ENCODE data around the gene HSD17B4.
"Not testable (repeated sequence)": the region's sequence is repeated elsewhere in the genome, so short reads cannot be mapped to it uniquely, and the experiment has no call there.

HSD17B4 gene

DNA sequence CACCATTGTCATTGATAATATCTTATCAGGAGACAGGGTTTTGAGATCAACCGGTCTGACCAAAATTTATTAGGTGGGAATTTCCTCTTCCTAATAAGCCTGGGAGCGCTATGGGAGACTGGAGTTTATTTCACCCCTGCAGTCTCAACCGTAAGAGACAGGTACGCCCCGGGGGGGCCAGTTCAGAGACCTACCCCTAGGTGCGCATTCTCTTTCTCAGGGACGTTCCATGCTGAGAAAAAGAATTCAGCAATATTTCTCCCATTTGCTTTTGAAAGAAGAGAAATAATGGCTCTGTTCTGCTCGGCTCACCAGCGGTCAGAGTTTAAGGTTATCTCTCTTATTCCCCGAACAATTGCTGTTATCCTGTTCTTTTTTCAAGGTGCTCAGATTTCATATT lies 28.3 kb downstream of the HSD17B4 start:
- DNase-seq (ENCODE audit: low read depth) = not testable (repeated sequence)

DNA sequence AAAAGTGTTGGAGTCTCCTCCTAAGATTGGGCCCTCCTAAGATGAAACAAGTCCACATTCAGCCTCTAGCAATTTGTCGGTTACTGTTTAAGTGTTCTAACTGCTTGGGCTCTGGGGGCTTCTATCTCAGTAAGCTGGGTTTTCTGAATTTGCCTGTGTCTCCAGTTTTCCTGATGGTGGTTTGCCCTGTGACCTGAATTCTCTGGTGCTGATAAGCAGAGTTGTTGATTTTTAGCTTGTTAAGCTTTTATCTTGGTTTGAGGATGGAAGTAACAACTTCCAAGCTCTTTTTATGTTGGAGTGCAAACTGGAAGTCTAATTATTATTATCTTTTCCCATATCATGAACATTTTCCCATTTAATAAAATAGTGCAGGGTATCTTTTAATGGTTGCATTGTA lies 30.9 kb downstream of the HSD17B4 start:
- DNase-seq (ENCODE audit: low read depth) = no peak

DNA sequence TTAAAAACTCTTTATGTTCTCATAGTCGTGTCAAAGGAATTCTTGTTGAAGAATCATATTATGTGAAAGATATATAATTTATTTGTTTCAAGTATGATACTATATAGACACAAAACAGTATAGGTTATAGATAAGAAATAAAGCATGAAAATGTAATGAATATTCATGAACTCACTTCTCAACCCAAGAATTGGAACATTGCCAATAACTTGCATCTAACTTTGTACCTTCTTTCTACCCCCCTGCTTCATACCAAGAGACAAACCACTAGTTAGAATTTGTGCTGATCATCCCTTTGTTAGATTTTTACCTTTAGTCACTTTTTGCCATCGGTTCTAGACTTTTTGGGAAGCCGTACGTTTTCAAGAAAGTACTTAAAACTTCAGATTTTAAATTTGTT lies 32.6 kb downstream of the HSD17B4 start:
- DNase-seq (ENCODE audit: low read depth) = no peak

DNA sequence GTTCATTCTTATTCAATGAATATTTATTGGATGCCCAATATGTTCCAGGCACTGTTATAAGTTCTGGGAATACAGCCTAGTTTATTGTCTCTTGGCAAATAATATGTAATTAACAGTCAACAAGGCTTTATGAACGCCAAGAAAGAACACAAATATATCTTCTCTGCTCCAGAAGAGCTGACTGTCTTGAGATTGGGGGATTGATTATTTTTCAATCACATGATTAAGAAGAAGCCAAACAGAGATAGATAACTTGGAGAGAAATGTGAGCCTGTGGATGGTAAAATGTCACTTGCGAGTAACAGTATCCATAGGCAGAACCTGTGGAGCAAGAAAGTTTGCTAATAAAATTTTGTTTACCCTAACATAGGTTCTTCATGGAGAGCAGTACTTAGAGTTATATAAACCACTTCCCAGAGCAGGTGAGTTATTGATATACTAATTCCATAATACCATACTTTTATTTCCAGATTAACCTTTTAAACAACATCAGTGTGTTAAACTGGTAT lies 49.4 kb downstream of the HSD17B4 start:
- no peak for DNase-seq (ENCODE audit: low read depth)

DNA sequence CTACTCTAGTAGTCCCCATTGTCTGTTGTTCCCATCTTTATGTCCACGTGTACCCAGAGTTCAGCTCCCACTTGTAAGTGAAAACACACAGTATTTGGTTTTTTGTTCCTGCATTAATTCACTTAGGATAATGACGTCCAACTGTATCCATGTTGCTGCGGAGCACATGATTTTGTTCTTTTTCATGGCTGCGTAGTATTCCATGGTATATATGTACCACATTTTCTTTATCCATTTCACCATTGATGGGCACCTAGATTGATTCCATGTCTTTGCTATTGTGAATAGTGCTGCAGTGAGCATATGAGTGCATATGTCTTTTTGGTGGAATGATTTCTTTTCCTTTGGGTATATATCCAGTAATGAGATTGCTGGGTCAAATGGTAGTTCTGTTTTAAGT lies 51.6 kb downstream of the HSD17B4 start:
- not testable (repeated sequence) for DNase-seq (ENCODE audit: low read depth)

DNA sequence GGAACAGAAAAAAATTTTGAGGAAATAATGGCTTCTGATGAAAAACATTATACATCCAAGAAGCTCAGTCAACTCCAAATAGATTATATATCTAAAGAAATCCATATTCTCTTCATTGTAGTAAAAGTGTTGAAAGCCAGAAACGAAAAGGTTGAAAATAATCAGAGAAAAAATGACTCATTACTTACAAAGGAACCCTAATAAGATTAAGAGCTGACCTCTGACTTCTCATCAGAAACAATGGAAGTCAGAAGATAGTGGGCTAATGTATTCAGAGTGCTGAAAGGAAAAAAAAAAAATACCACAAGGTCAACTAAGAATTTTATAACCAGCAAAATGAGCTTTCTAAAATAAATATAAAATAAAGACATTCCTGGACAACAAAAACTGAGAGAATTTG lies 60.0 kb downstream of the HSD17B4 start:
- no peak for DNase-seq (ENCODE audit: low read depth)

DNA sequence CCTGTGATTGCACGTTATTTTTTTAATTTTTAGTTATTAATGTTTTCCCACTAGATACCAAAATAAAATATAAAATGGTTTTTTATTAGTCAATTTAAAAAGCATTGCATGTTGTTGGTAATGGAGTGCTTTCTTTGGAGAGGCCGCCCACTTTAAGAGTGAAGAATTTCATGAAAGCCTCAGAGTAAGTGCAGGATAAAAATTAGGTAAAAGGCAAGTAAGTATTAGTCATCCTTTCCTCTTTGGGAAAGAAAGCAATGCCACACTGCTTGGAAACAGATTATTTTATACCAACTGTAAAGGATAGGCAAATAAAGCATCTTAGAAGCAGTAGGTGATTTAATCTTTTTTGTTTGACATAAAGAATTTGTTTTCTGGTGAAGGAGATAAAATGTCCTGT lies 62.9 kb downstream of the HSD17B4 start:
- DNase-seq (ENCODE audit: low read depth) = no peak

DNA sequence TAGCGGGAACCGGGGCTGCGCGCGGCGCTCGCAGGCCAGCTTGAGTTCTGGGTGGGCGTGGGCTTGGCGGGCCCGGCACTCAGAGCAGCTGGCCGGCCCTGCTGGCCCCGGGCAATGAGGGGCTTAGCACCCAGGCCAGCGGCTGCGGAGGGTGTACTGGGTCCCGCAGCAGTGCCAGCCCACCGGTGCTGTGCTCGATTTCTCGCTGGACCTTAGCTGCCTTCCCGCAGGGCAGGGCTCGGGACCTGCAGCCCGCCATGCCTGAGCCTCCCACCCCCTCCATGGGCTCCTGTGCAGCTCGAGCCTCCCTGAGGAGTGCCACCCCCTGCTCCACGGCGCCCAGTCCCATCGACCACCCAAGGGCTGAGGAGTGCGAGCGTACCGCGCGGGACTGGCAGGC lies 64.8 kb downstream of the HSD17B4 start:
- DNase-seq (ENCODE audit: low read depth) = not testable (repeated sequence)

DNA sequence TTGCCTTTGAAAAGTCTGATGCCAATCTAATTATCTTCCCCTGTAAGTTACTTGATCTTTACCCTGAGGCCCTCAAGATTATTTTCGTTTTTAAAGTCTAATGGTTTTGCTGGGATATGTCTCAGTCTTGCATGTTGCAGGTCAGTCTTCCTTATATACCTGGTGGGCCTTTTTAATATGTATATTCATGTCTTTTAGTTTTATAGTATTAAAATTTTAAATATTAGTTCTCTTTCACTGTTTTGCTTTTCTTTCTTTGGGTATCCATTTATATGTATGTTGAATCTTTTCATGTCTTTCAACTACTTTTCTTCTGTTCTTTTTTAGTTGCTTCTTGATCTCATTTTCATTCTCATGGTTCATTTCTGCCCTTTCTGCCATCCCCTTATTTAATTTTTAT lies 68.9 kb downstream of the HSD17B4 start:
- no peak for DNase-seq (ENCODE audit: low read depth)

DNA sequence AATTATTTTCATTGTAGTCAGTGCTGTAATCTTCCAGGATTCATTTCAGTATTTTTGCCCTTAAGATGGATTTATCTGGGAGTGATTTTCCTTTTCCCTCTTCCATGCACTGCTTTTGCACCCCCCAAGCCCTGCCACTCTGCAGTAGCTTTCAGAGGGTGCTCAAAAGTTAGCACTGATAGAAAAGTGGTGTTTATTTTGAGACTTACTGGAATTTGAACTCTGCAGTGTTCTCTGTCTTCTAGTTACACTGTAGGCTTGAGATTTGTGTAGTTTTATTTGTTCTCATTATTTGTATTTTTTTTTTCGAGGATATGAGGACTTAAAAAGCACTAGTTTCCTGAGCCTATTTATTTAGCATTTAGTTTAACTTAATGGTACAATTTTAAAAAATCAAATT lies 70.5 kb downstream of the HSD17B4 start:
- DNase-seq (ENCODE audit: low read depth) = no peak

DNA sequence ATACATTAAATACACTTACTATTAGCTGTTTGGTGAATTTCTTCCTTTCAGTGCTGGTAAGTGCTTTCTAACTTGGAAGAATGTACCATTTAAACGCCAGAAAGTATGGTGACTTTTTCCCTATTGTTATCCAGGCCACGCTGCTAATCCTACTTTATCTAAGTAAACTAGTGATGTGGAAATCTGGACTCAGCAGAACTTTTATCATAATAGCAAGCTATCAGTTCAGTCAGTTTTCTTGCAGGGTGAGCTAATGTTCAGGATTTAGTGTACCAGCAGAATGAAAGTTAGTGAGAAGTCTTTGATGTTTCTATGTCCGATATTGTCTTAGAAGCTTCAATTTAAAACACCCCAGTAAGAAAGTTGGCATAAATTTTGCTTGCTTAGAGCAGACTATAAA lies 72.2 kb downstream of the HSD17B4 start:
- no peak for DNase-seq (ENCODE audit: low read depth)

DNA sequence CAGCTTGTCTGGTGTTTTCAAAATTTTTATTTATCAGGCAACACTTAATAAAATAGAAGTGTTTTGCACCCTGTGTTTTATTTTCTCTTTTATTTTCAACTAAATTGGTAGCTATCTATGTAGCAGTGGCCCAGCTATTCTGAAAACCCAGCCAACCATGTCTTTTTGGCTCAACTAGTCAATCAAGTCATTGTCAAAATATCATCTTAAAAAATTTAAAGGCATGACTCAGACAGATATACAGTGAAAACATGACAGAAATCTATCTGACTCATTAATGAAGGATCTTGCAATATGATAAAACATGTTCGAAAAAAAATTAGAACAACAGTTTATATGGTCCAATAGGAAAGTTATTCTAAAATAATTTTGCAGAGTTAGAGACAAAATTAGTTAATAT lies 75.1 kb downstream of the HSD17B4 start:
- DNase-seq (ENCODE audit: low read depth) = no peak

DNA sequence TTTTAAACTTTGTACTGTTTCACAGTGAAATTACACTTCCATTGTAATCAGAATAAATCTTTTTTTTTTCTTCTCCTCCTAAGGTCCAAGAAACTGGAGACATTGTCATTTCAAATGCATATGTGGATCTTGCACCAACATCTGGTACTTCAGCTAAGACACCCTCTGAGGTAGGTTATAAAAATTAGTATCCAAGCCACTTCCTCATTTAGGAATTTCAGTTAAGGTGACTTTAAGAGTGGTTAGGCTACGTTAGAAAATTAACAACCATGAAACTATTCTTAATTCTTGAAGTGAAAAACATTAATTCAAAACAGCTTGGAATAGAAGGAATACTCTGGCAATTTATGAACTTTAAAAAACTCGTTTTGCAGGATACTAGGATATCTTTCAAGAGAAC lies 77.5 kb downstream of the HSD17B4 start:
- no peak for DNase-seq (ENCODE audit: low read depth)

DNA sequence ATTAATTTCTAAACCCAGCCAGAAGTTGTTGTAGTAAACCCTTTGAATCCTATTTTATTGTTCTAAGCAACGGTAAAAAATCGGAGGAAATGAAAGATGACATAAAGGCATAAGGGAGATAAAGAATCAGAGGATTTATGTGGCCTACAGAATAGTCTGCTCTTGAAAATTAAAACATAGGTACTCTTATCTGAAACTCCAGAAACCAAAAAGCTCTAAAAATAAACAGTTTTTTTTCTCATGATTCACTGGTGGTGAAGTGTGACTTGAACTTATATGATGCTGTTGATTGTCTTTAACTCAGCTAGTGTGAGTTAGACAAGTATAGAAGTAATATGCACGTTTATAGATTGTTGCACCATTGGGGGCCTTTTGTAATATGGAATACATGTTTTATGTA lies 80.3 kb downstream of the HSD17B4 start:
- no peak for DNase-seq (ENCODE audit: low read depth)

DNA sequence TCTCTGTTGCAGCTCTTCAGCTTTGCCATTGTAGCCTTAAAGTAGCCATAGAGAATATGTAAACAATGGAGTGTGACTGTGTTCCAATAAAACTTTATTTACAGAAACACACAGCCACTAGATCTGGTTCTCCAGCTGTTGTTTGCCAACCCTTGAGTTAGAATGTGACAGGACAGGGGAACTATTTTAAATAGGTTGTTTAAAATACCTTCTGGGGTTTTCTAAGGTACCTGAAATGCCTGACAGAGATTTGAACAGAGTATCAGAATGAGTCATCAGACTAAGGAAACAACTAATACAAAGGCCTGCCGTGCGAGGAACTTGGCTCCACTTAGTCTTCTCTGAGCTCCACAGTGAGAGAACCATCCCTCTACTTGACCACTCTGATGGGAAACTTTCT lies 85.4 kb downstream of the HSD17B4 start:
- no peak for DNase-seq (ENCODE audit: low read depth)

DNA sequence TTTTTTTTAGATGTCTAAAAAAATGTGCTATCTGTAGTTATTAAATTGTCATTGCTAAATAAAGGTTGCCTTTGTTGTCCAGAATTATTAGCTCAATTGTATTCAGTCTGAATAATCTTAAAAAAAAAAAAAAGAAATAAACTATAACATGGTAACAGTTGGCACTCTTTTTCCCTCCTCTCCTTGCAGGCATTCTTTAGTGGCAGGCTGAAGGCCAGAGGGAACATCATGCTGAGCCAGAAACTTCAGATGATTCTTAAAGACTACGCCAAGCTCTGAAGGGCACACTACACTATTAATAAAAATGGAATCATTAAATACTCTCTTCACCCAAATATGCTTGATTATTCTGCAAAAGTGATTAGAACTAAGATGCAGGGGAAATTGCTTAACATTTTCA lies 89.4 kb downstream of the HSD17B4 start:
- no peak for DNase-seq (ENCODE audit: low read depth)

DNA sequence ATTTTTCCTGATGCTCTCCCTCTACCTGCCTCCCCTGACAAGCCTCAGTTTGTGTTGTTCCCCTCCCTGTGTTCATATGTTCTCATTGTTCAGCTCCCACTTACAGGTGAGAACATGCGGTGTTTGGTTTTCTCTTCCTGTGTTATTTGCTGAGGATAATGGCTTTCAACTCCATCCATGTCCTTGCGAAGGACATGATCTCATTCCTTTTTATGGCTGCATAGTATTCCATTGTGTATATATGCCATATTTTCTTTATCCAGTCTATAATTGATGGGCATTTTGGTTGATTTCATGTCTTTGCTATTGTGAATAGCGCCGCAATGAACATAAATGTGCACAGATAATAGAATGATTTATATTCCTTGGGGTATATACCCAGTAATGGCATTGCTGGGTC lies 99.5 kb downstream of the HSD17B4 start:
- no peak for DNase-seq (ENCODE audit: low read depth)

DNA sequence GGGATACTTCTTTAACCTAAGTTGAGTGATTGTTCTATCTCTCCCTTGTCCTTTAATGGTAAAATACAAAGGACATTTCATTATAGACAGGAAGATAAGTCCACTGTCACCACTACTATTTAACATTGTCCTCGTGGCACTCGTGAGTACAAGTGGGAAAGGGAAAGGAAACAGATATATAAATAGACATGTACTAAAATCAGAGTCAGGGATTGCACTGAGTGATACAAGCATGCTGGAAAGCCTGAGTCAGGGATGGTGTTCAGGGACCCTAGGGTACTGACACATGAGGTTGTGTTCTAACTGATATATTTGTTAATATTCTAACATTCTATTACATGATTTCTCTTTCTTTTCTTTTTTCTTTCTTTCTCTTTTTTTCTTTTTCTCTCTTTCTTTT lies 102.3 kb downstream of the HSD17B4 start:
- DNase-seq (ENCODE audit: low read depth) = no peak

DNA sequence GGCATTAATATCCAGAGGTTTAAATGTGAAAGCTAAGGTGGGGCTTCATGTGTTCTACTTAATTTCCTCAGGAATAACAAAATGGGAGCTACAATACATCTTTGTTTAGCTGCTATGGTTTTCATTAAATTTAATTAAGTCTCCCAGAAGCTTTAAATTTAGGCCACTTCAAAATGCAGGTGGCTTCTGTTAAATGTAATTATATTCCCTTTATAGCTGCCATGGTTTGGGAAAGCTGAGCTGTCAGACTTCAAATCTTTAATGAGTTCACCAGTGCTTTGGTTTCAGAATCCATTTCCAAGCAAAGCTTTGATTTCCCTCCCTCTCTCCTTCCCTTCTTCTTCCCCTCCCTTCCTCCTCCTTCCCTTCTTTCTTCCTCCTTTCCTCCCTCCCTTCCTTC lies 118.6 kb downstream of the HSD17B4 start:
- no peak for DNase-seq (ENCODE audit: low read depth)

DNA sequence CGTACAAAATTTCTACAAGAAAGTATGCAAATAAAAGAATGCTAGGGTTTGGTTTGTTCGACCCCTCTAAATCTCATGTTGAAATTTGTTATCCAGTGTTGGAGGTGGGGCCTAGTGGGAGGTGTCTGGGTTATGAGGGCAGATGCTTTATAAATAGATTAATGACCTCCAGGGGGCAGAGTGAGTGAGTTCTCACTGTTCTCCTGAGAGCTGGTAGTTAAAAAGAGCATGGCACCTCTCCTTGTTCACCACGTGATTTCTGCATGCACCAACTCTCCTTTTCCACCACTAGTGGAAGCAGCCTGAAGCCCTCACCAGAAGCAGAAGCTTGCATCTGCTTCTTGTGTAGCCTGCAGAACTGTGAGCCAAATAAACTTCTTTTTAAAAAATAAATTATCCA lies 126.6 kb downstream of the HSD17B4 start:
- DNase-seq (ENCODE audit: low read depth) = no peak

DNA sequence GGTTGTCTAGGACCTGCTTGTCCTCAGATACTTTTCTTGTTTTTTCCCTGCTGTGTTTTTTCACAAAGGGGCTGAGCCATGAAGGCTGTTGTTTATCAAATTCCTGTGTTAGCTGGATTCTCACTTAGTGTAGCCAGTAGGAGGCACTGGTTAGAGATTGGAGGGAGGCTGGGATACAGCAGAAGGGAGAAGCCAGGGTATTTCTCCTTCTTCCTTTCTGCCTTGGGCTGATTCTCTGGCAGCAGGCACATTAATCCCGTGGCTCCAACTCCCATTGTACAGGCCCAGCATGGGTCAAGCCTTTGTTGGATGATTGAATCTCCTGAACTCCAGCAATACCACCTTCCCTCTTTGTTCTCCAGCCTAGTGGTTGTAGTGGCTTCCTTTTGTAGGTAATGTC lies 130.7 kb downstream of the HSD17B4 start:
- DNase-seq (ENCODE audit: low read depth) = no peak

DNA sequence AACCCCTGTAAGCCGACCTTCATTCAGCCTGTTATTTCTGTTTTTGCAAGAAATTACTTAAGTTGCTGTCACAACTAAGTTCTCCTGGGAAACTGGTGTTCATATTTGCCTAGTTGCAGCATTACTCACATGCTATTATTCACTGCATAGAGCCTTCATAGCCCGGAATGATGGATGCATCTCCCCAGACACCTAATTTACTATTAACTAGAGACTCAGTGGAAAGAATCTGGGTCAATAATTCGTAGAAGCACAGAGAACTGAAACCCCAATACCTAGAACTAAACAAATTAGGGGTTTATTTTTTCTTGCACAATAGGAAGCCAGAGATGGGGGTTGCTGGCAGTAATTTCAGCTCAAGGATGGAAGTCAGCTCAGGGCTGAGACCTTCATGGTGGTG lies 131.4 kb downstream of the HSD17B4 start:
- DNase-seq (ENCODE audit: low read depth) = no peak
